Measurements from ENCODE around the gene THEMIS2.

The THEMIS2 gene

DNA sequence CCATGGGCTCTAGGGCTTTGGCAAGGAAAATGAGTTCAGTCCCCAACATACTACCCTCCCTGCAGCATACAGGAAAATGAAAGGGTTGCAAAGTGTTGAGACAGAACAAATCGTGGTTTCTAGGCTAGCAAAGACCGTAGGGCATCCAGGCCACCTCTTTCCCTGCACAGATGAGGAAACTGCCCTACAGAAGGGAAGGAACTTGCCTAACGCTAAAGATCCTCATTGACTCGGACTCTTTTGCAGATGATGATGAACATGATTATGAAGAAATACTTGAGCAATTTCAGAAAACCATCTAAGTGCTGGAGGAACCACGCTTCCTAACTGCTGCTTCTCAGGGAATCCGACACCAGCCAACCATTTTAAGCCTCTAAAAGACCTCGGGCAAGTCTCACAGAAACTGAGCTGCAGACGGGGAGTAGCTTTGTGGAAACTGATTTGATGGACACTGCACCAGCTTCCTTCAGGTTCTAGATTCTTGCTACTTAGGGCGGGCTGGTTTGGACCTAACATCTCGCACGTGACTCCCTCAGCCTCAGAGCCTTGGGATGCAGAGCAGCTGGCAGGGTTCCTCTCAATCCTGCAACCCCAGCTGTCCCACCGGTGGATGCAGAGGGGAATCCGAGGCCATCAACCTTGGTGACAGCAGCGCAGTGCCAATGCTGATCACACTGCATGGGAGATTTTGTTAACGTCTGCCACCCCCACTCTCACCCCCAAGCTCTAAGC is 13.4 kb downstream of the THEMIS2 start:
- TF ChIP-seq, protein P1, sequence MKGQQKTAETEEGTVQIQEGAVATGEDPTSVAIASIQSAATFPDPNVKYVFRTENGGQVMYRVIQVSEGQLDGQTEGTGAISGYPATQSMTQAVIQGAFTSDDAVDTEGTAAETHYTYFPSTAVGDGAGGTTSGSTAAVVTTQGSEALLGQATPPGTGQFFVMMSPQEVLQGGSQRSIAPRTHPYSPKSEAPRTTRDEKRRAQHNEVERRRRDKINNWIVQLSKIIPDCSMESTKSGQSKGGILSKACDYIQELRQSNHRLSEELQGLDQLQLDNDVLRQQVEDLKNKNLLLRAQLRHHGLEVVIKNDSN (IDR thresholded peaks at IDR 0.05), result no peak
- TF ChIP-seq YY1 (IDR thresholded peaks at IDR 0.05; ENCODE audit: low read depth), result no peak

DNA sequence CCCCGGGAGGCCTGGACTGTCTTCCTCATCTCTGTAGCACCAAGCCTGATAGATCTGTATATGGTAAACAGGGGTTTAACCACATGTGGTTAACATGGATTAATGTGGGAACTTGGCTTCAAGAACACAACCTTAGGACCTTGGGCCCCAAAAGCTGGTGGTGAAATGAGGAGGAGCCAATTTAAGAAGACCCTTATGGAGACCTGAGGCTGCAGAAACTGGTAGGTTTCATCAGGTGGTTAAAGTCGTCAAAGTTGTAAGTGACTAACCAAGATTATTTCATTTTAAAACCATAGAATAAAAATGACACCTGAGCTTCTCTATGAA is 14.0 kb downstream of the THEMIS2 start:
- no peak for TF ChIP-seq FOXM1 (IDR thresholded peaks at IDR 0.05; ENCODE audit: borderline replicate concordance, low read depth)
- TF ChIP-seq ZBTB7A (IDR thresholded peaks at IDR 0.05; ENCODE audit: low read depth), result no peak
- no peak for TF ChIP-seq CEBPB (IDR thresholded peaks at IDR 0.05)
- TF ChIP-seq RAD21 (IDR thresholded peaks at IDR 0.05; ENCODE audit: low read depth), result no peak
- TF ChIP-seq, protein P2, sequence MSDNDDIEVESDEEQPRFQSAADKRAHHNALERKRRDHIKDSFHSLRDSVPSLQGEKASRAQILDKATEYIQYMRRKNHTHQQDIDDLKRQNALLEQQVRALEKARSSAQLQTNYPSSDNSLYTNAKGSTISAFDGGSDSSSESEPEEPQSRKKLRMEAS (IDR thresholded peaks at IDR 0.05), result no peak
- TF ChIP-seq, protein P1 (IDR thresholded peaks at IDR 0.05), result no peak
- no peak for TF ChIP-seq TAF1 (IDR thresholded peaks at IDR 0.05; ENCODE audit: low read depth)
- no peak for TF ChIP-seq CREB1 (IDR thresholded peaks at IDR 0.05; ENCODE audit: low read depth)
- no peak for TF ChIP-seq TCF12 (IDR thresholded peaks at IDR 0.05; ENCODE audit: low read depth)
- no peak for TF ChIP-seq YY1 (IDR thresholded peaks at IDR 0.05; ENCODE audit: low read depth)
- TF ChIP-seq, protein P3, sequence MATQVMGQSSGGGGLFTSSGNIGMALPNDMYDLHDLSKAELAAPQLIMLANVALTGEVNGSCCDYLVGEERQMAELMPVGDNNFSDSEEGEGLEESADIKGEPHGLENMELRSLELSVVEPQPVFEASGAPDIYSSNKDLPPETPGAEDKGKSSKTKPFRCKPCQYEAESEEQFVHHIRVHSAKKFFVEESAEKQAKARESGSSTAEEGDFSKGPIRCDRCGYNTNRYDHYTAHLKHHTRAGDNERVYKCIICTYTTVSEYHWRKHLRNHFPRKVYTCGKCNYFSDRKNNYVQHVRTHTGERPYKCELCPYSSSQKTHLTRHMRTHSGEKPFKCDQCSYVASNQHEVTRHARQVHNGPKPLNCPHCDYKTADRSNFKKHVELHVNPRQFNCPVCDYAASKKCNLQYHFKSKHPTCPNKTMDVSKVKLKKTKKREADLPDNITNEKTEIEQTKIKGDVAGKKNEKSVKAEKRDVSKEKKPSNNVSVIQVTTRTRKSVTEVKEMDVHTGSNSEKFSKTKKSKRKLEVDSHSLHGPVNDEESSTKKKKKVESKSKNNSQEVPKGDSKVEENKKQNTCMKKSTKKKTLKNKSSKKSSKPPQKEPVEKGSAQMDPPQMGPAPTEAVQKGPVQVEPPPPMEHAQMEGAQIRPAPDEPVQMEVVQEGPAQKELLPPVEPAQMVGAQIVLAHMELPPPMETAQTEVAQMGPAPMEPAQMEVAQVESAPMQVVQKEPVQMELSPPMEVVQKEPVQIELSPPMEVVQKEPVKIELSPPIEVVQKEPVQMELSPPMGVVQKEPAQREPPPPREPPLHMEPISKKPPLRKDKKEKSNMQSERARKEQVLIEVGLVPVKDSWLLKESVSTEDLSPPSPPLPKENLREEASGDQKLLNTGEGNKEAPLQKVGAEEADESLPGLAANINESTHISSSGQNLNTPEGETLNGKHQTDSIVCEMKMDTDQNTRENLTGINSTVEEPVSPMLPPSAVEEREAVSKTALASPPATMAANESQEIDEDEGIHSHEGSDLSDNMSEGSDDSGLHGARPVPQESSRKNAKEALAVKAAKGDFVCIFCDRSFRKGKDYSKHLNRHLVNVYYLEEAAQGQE (IDR thresholded peaks at IDR 0.05; ENCODE audit: low read depth), result no peak
- no peak for TF ChIP-seq EGR1 (IDR thresholded peaks at IDR 0.05)
- TF ChIP-seq TEAD4 (IDR thresholded peaks at IDR 0.05), result no peak
- no peak for TF ChIP-seq NFIC (IDR thresholded peaks at IDR 0.05)
- TF ChIP-seq EP300 (IDR thresholded peaks at IDR 0.05; ENCODE audit: borderline replicate concordance), result no peak

DNA sequence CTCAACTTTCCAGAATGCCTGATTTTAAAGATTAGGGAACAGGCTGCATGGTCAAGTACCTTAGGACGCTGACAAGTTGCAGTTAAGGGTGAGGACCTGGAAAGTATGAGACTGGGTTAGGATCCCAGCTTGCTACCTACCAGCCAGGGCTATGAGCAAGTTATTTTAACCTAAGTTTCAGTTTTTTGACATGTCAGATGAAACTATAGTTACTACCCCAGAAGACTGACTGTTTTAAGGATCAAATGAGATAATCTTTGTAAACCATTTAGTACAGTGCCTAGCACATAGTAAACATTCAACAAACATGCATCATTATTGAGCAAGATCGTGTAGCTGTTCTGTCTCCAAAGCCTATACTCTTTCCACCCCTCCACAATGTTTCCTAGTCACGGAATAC is 14.4 kb downstream of the THEMIS2 start:
- TF ChIP-seq TAF1 (IDR thresholded peaks at IDR 0.05; ENCODE audit: low read depth), result no peak
- no peak for TF ChIP-seq RAD21 (IDR thresholded peaks at IDR 0.05; ENCODE audit: low read depth)
- no peak for TF ChIP-seq EP300 (IDR thresholded peaks at IDR 0.05; ENCODE audit: borderline replicate concordance)
- TF ChIP-seq, protein P2 (IDR thresholded peaks at IDR 0.05), result no peak
- no peak for TF ChIP-seq TCF12 (IDR thresholded peaks at IDR 0.05; ENCODE audit: low read depth)
- TF ChIP-seq EGR1 (IDR thresholded peaks at IDR 0.05), result no peak
- TF ChIP-seq CEBPB (IDR thresholded peaks at IDR 0.05), result no peak
- TF ChIP-seq, protein P3 (IDR thresholded peaks at IDR 0.05; ENCODE audit: low read depth), result no peak
- no peak for TF ChIP-seq ZBTB7A (IDR thresholded peaks at IDR 0.05; ENCODE audit: low read depth)
- no peak for TF ChIP-seq CREB1 (IDR thresholded peaks at IDR 0.05; ENCODE audit: low read depth)
- TF ChIP-seq, protein P1 (IDR thresholded peaks at IDR 0.05), result no peak
- no peak for TF ChIP-seq YY1 (IDR thresholded peaks at IDR 0.05; ENCODE audit: low read depth)
- no peak for TF ChIP-seq FOXM1 (IDR thresholded peaks at IDR 0.05; ENCODE audit: borderline replicate concordance, low read depth)
- no peak for TF ChIP-seq NFIC (IDR thresholded peaks at IDR 0.05)
- no peak for TF ChIP-seq TEAD4 (IDR thresholded peaks at IDR 0.05)

DNA sequence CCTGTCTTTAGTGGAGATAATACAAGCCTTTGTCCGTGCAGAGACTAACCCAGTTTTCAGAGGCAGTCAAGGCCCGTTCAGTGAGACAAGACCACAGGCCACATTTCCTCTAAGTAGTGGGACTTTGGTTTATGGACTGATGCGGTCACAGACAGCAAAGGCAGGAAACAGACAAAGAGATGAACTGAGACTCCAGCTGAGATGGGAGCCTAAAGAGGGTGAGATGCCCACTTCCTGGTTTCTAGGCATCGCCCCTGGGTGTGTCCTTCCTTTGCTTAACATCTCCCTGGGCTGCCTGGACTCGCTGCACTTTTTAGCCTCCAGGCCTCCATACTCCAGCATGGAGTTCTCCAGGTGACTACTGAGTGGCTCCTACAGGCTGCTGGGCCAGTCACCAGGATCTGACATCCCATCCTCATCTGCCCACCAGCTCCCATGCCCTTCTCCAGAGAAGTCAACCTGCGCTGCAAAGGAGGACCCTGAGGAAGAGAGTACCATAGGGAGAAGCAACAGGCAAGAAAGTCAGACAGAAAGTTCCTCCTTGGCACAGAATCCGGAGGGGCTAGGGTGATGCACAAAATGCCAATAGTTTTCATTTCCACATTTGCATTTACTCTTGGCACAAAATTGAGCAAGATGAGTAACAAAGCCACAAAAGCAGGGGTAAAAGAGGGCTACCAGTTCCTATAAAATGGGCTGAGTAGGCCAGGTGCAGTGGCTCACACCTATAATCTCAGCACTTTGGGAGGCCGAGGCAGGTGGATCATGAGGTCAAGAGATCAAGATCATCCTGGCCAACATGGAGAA is 15.1 kb downstream of the THEMIS2 start:
- TF ChIP-seq ZBTB7A (IDR thresholded peaks at IDR 0.05; ENCODE audit: low read depth) (no peak), FOXM1 (IDR thresholded peaks at IDR 0.05; ENCODE audit: borderline replicate concordance, low read depth) (no peak), EGR1 (IDR thresholded peaks at IDR 0.05) (no peak), TEAD4 (IDR thresholded peaks at IDR 0.05) (no peak), CEBPB (IDR thresholded peaks at IDR 0.05) (no peak), TAF1 (IDR thresholded peaks at IDR 0.05; ENCODE audit: low read depth) (no peak), TCF12 (IDR thresholded peaks at IDR 0.05; ENCODE audit: low read depth) (no peak), NFIC (IDR thresholded peaks at IDR 0.05) (no peak), RAD21 (IDR thresholded peaks at IDR 0.05; ENCODE audit: low read depth) (no peak)
- TF ChIP-seq, protein P2 (IDR thresholded peaks at IDR 0.05), result no peak
- TF ChIP-seq, protein P3 (IDR thresholded peaks at IDR 0.05; ENCODE audit: low read depth), result no peak

All from Ishikawa (cell line).